IMR-90 (cell line): ENCODE results near the gene APOH.

Experiments
- BHLHE40 ChIP-seq: fragments of 150-350 bp; IDR thresholded peaks from 2 replicates; pipeline ENCODE4 v1.6.1; 2016; ENCODE audit warnings: mild to moderate bottlenecking, low read depth, low read length
- CHD1 ChIP-seq: IDR thresholded peaks from 2 replicates; pipeline ENCODE4 v1.6.1; 2012; ENCODE audit warnings: low read depth, low read length, improper control_type of control experiment
- FOS ChIP-seq: fragments of 150-350 bp; IDR thresholded peaks from 2 replicates; pipeline ENCODE4 v1.6.1; 2016; ENCODE audit warnings: low read depth, low read length
- MAFK ChIP-seq: IDR thresholded peaks from 2 replicates; pipeline ENCODE4 v1.6.1; 2012; ENCODE audit warnings: low read depth, low read length, improper control_type of control experiment
- MXI1 ChIP-seq: IDR thresholded peaks from 2 replicates; pipeline ENCODE4 v1.6.1; 2012; ENCODE audit warnings: low read depth, mild to moderate bottlenecking, low read length, moderate library complexity, borderline replicate concordance
- POLR2A ChIP-seq: IDR thresholded peaks from 2 replicates; pipeline ENCODE4 v1.6.1; 2012; ENCODE audit warnings: mild to moderate bottlenecking, low read depth, low read length
- RAD21 ChIP-seq: IDR thresholded peaks from 2 replicates; pipeline ENCODE4 v1.6.1; 2012; ENCODE audit warnings: low read length, improper control_type of control experiment
- RCOR1 ChIP-seq: IDR thresholded peaks from 2 replicates; pipeline ENCODE4 v1.6.1; 2012; ENCODE audit warnings: mild to moderate bottlenecking, low read length, improper control_type of control experiment; ENCODE audit not compliant: insufficient replicate concordance
- RFX5 ChIP-seq: IDR thresholded peaks from 2 replicates; pipeline ENCODE4 v1.8.0; 2012; ENCODE audit warnings: low read depth, mild to moderate bottlenecking, low read length, moderate library complexity
- SMC3 ChIP-seq: fragments of 150-350 bp; IDR thresholded peaks from 2 replicates; pipeline ENCODE4 v1.6.1; 2016; ENCODE audit warnings: low read depth, mild to moderate bottlenecking, antibody characterized with exemption, low read length, moderate library complexity
- TF ChIP-seq, protein P1 (sequence below): conservative IDR thresholded peaks from 2 replicates; pipeline ENCODE4 v1.5.1; 2012; ENCODE audit warnings: mild to moderate bottlenecking, low read depth, low read length, improper control_type of control experiment
- TF ChIP-seq, protein P2 (sequence below): fragments of 150-350 bp; IDR thresholded peaks from 2 replicates; pipeline ENCODE4 v1.6.1; 2017; ENCODE audit warnings: mild to moderate bottlenecking, antibody characterized with exemption, low read length, low read depth
- TF ChIP-seq, protein P3 (sequence below): fragments of 150-350 bp; IDR thresholded peaks from 2 replicates; pipeline ENCODE4 v1.6.1; 2016; ENCODE audit warnings: low read depth, mild to moderate bottlenecking, low read length, moderate library complexity, borderline replicate concordance

DNA sequence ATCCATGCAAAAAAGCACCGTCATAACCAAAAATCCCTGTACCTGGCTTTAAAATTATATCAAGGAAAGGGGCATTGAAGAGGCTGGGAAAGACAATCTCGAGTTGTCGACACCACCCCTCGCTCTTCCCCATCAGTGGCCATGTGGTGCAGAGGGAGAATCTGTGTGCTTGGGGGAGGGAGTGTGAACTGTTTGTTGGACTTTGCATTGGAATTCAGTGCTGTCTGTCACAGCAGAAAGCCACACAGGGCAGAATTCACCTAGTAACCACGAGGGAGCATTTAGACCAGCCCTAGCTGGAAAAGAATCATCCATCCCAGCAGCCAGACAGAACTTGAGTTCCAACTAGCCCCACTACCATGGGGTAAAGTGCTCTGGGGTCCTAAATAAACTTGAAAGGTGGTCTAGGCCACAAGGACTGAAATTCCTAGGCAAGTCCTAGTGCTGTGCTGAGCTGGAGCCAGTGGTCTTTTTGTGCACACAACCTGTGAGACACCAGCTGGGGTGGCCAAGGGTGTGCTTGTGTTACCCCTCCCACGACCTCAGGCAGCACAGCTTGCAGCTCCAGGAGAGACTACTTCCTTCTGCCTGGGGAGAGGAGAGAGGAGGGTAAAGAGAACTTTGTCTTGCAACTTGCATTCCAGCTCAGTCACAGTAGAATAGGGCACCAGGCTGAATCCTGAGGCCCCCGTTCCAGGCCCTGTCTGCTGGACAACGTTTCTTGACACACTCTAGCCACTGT lies 25.8 kb downstream of the APOH start:
- TF ChIP-seq MXI1, result no peak
- TF ChIP-seq BHLHE40, result no peak
- TF ChIP-seq, protein P1, sequence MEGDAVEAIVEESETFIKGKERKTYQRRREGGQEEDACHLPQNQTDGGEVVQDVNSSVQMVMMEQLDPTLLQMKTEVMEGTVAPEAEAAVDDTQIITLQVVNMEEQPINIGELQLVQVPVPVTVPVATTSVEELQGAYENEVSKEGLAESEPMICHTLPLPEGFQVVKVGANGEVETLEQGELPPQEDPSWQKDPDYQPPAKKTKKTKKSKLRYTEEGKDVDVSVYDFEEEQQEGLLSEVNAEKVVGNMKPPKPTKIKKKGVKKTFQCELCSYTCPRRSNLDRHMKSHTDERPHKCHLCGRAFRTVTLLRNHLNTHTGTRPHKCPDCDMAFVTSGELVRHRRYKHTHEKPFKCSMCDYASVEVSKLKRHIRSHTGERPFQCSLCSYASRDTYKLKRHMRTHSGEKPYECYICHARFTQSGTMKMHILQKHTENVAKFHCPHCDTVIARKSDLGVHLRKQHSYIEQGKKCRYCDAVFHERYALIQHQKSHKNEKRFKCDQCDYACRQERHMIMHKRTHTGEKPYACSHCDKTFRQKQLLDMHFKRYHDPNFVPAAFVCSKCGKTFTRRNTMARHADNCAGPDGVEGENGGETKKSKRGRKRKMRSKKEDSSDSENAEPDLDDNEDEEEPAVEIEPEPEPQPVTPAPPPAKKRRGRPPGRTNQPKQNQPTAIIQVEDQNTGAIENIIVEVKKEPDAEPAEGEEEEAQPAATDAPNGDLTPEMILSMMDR, result no peak
- TF ChIP-seq, protein P2, sequence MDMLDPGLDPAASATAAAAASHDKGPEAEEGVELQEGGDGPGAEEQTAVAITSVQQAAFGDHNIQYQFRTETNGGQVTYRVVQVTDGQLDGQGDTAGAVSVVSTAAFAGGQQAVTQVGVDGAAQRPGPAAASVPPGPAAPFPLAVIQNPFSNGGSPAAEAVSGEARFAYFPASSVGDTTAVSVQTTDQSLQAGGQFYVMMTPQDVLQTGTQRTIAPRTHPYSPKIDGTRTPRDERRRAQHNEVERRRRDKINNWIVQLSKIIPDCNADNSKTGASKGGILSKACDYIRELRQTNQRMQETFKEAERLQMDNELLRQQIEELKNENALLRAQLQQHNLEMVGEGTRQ, result no peak
- no peak for TF ChIP-seq POLR2A
- no peak for TF ChIP-seq MAFK
- TF ChIP-seq RCOR1, result no peak
- TF ChIP-seq SMC3, result no peak
- TF ChIP-seq, protein P3, sequence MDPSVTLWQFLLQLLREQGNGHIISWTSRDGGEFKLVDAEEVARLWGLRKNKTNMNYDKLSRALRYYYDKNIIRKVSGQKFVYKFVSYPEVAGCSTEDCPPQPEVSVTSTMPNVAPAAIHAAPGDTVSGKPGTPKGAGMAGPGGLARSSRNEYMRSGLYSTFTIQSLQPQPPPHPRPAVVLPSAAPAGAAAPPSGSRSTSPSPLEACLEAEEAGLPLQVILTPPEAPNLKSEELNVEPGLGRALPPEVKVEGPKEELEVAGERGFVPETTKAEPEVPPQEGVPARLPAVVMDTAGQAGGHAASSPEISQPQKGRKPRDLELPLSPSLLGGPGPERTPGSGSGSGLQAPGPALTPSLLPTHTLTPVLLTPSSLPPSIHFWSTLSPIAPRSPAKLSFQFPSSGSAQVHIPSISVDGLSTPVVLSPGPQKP, result no peak
- no peak for TF ChIP-seq FOS
- no peak for TF ChIP-seq RAD21
- no peak for TF ChIP-seq RFX5
- TF ChIP-seq CHD1, result no peak
